Measurements from ENCODE around the gene JAZF1.

JAZF1 gene

GRCh38 chr7:28165261-28165660, 15.3 kb downstream of the JAZF1 start:
- DNase-seq, result no peak

DNA sequence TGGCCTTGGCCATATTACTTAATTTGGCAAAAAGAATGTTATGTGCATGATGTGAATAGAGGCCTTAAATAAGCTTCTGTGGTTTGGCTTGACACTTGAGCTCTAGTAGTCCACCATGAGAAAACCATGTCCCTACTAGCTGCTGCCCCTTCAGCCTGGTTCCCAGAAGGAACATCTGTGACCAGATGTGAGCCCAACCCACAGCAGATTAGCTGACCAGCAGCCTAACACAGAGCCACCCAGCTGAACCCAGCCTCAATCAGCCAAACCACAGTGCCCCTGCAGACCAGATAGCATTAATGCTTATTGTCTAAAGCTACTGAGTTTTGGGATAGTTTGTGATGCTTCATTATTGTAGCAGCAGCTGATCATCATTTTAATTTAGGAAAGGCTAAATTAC, 16.6 kb downstream of the JAZF1 start:
- peak; percentile 62 for DNase-seq

DNA sequence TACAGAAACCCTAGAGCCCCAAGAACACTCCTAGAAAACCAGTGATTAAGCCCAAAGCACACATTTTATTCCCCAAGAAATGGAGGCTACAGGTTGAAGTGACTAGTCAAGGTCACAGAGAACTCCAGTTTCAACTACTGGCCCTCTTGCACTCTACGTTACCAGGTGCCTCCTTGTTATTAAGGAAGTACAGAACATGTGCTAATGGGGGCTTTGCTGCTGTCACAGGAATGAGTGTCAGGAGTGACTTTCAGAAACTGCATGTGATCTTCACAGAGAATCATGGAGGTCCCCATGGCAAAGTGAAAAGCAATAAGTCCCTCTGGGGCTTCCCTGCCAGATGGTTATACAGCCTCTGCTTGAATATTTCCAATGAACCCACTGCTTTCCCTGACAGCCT, 19.3 kb downstream of the JAZF1 start:
- no peak for DNase-seq

DNA sequence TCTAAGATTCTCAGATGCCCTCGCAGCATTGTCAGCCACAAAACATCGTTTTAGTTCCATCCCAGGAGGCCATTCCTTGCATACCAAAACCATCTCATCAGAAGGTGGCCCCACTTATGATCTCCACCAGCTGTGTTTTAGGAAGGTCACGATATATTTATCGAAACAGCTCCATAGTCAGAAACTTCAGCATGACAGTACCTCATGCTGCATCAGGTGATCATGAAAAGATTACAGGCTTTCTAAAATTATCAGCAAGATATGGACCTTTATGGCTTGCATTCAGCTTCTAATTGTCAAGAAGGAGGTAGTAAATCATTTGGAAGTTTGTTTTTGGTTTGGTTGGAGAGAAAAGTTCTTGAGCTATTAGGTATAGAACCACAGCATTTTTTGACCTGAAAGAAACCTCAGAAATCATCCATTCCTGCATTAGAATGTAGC, 20.0 kb downstream of the JAZF1 start:
- no peak for DNase-seq

DNA sequence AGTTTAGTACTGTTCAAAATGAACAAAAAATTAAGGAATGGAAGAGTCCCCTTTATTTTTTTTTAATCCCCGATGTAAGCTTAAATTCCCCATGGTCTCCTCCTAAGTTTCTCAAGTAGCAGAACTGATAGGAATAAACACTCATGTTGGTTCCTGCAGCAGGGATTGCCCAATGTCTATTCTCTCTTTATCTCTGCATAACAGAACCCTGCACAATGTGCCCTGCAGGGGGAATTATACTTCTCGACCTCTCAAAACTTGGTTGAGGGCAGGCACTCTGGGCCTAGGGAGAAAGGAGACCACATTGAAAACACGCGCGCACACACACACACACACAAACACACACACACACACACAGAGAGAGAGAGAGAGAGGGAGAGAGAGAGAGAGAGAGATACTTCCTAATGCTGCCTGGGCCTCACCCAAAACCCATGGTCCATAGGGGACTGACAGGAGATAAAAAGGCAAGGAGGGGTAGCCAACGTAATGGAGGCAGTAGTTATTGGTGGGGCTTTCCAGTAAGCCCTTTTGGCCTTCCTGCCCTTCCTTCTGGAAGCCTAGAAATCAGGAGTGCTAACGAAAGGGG, 22.7 kb downstream of the JAZF1 start:
- DNase-seq, result peak; percentile 81

- peak; percentile 74 for DNase-seq
These were observed 23.4 kb downstream of the JAZF1 start for GRCh38 chr7:28157076-28157745.

- DNase-seq, result no peak
These were observed 24.2 kb downstream of the JAZF1 start for GRCh38 chr7:28156401-28156800.

DNA sequence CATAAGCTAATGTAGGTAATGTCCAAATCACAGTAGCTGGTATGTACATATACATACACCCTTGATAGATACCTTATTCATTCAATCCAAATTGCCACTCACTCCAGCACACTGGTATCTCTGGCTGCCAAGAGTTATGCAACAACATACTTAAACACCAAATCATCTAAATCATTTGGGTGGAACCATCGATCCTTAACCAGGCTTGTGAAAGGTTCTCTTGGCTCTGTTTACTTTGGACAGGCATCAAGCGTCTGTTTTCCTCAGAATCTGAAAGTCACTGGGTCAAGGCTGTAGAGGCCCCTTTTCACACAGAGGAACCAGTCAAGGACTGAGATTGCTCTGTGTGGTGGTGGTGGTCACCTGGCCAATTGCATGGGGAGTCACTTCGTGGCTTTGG, 24.6 kb downstream of the JAZF1 start:
- DNase-seq, result no peak

DNA sequence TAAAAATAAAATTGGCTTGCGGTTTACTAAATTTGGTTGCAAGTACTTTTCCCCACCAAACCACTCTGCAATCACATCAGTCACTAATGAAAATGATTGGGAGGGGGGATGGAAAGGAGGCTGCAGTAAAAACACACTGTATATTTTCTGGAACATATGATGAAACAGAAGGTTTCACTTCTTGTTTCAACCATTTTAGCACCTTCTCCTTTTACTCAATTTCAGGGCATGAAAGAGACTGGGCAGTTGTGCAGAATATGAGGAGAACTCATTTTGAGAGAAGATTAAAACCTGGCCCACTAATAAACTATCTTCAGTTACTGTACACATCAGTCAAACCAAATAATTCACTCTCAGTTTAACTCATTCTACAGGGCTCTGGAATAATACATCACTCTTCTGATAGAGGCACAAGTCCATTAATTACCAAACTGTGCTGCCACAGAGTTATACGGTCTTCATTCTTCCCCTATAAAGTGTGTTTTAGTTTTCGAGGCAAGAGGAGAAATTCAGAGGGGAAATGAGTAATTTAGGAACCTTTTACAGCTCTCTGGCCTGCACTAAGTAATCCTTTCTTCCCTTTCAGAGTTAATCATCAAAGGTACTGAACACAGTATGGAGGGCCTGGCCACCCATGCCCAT, 25.5 kb downstream of the JAZF1 start:
- DNase-seq, result no peak

- no peak for DNase-seq
These were observed 28.0 kb downstream of the JAZF1 start for GRCh38 chr7:28152594-28152993.

GRCh38 chr7:28151965-28152364, 28.6 kb downstream of the JAZF1 start:
- DNase-seq, result no peak

DNA sequence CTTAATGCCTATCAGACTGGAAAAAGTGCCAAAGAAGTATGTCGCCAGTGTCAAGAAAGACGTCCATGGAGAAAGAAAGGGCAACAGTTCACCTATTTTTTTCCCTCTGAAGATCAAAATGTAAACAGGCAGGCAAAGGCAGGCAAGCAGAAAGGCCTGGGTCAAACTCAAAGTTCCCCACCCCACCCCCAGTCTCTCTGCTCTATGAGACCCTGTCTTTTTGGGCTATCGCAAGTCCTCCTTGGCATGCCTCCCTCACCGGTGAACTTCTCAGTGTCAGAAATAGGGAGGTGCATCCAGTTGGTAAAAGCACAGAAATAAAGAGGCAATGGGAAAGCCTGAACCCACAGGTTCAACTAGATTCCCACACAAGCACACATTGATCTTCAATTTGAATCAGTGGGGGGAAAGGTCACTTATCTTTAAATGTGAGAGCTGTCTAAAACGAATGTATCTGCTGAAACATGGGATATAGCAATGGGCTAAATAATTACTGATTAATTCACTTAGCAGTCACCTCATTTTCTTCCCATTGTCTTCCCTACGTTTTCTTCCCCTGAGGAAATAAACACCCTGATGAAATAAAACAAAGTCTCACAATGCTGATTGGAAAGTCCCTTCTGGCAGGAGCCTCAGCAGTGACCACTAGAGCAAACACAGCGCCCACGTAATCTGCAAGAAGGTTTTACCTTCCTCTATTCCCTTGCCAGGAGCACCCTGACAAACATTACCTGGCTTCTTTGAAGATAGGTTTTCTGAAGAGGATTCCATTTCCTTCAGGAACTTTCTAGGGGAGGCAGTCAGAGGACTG, 31.1 kb downstream of the JAZF1 start:
- no peak for DNase-seq

DNA sequence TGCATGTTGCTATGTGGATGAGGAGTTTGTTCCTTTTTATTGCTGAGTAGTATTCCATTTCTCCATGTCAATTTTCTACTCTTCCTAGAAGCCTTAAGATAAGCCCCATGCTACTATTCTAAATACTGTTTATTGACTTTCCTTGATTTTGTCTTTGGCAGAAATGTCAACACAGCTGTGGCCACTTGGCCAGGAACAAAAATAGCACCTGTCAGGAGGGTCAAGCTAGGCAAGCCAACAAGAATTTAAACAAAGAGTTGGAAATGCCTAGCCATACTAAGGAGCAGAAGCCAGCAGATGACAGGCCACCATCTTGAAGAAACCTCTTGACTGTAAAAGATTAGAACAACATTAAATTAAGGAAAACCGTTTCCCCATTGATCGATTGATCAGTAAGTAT, 34.7 kb downstream of the JAZF1 start:
- no peak for DNase-seq

DNA sequence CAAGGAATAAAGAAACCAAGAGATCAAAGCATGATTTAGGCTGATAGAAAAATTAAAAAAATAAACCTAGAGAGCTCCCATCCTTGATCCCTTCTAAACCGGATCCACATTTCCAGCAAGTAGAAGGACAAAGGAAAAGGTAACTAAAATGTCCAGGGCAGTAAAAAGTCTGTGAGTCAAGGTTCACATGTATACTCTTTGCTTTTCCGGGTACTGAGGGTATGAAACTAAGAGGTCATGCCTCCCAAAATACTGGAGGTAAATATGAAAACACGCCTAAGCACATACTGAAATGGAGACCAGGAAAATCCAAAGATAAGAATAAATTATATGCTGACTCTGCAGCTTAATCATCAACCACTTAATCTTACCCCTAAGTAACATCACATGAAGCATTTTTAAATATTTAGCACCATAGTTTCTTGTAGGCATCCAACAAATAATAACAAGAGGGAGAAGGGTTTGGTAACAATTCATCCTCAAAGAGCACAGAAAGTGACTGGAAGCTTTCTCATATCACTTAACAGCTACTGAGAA, 35.4 kb downstream of the JAZF1 start:
- no peak for DNase-seq

DNA sequence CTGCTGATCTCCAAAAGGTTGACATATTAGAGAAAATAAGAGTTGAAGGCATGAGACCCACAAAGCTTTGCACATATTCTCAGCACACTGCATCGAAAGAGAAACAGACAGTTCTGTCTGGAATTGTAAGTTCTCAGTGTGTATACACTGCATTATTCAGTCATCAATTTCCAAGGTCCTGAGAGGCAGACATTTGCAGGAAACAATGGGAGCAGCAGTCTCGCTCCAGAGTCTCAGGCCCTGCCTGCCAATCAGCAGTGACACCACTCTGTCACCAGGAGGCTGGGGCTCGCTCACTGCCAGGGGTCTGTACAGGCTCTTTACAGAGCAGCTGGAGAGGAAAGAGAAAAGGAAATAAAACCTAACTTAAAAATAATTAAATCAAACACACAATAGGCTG, 36.3 kb downstream of the JAZF1 start:
- peak; percentile 16 for DNase-seq

DNA sequence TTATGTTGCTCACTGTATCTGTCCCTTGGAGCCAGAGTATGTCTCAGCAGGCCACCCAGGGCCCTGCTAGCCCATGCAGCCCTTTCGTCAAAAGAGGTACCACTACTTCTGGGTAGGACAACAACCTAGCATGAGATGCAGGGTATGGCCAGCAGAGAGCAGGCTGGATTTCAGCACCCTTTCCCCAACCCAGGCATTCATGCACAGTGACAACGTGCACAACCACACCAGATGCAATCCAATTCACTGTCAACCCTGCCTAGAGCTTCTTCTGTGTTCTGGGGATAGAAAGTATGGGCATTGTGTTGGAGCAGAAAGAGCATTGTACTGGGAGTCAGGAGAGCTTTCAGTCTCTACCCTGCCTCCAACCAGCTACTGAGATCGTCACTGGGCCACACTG, 37.9 kb downstream of the JAZF1 start:
- DNase-seq, result peak; percentile 41

GRCh38 chr7:28140979-28141378, 39.6 kb downstream of the JAZF1 start:
- no peak for DNase-seq

GRCh38 chr7:28138837-28139236, 41.8 kb downstream of the JAZF1 start:
- no peak for DNase-seq

DNA sequence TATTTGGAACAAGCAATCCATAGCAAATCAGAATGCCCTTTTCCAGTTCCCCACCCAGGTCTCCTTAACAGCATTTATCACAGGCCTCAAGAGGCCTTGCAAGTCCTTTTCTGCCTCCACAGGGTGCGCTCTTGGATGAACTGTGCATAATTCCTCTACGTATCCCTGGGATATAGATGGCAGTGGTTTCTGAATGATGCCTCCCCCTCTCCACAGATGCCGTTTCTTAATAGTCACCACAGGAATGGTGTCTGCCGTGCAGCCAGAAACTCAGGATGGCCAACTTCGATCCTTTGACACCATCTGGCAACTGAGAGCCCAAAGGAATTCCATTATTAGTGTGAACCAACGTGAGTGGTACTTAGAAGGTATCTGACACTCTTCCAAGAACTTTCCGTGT, 43.1 kb downstream of the JAZF1 start:
- DNase-seq, result no peak

DNA sequence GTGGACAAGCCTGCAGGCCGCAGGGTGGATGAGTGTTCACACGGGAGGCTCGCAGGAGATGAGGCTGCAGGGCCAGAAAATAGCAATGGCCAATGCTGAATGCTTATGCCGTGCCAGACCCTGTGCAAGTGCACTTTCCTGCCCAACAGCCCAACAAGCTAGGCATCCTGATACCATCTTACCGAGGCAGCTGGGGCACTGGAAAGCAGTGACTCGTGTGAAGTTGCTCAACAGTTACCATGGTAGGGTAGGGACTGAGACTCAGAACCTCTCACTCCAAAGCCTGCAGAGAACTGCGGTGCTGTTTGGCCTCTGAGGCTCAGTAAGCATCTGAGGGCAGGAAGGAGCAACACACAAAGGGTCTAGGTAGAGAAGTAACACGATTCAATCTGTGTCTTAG, 43.7 kb downstream of the JAZF1 start:
- DNase-seq, result peak; percentile 59

DNA sequence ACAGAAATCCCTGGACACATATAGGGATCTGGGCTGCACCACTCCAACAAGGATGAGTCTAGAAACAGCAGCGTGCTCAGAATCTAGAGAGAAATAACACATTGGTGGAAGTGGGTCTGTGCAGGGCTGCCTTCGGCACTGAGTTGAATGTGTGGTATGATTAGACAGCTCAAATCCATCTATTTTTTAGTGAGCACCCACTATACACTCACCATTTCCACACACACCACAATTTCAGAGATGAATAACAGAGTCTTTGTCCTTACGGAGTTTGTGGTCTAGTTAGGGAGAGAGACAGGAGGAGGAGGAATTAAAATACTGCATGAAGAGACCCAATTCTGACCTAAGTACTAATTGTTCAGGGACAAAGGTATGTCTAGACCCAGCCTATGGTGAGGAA, 44.2 kb downstream of the JAZF1 start:
- no peak for DNase-seq

GRCh38 chr7:28135760-28136159, 44.8 kb downstream of the JAZF1 start:
- DNase-seq, result peak; percentile 29

DNA sequence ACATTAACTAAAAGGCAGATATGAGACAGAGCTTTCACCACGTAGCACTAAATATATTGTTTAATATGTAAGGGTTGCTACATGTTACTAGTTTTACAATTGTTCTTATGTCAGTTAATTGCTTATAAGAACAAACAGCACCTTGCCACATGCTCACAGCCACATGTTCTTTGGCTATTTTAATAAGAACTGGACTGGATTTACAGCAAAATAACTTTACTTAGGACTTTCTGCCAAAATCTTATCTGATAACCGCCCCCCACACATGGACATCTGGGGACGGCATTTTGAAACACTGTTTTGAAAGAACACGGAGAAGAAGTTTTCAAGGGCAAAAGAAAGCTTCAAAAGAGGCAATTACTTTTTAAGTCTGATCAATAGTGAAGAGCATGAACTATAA, 45.3 kb downstream of the JAZF1 start:
- peak; percentile 58 for DNase-seq
